HG02870 (cell line): ENCODE data around the gene KAT7.

Experiments used
- ATAC-seq: cut with Tn5 transposase; IDR thresholded peaks from one replicate; pipeline ENCODE4 v1.9.1; 2021; ENCODE audit warnings: mild to moderate bottlenecking, moderate library complexity; ENCODE audit not compliant: unreplicated experiment

Gene KAT7

GRCh38 chr17:49862781-49863331 is 74.4 kb downstream of the KAT7 start:
- no peak for ATAC-seq

- no peak for ATAC-seq
These were observed 77.5 kb downstream of the KAT7 start for GRCh38 chr17:49866019-49866380.

- no peak for ATAC-seq
These were observed 78.5 kb downstream of the KAT7 start for GRCh38 chr17:49866882-49867413.

GRCh38 chr17:49869038-49869374 is 80.5 kb downstream of the KAT7 start:
- no peak for ATAC-seq

GRCh38 chr17:49870298-49870697 is 81.8 kb downstream of the KAT7 start:
- ATAC-seq: no peak

- ATAC-seq: no peak
These were observed 82.7 kb downstream of the KAT7 start for GRCh38 chr17:49871211-49871610.

- ATAC-seq: no peak
These were observed 84.4 kb downstream of the KAT7 start for GRCh38 chr17:49872754-49873377.

GRCh38 chr17:49873466-49873865 is 85.0 kb downstream of the KAT7 start:
- no peak for ATAC-seq

GRCh38 chr17:49873926-49874325 is 85.4 kb downstream of the KAT7 start:
- ATAC-seq: no peak

GRCh38 chr17:49874911-49875310 is 86.4 kb downstream of the KAT7 start:
- ATAC-seq: no peak

- ATAC-seq: no peak
These were observed 87.2 kb downstream of the KAT7 start for GRCh38 chr17:49875685-49876084.

- ATAC-seq: no peak
These were observed 90.7 kb downstream of the KAT7 start for GRCh38 chr17:49878931-49879904.

GRCh38 chr17:49880291-49881053 is 92.0 kb downstream of the KAT7 start:
- no peak for ATAC-seq

- ATAC-seq: no peak
These were observed 92.5 kb downstream of the KAT7 start for GRCh38 chr17:49881054-49881402.

GRCh38 chr17:49882434-49882833 is 94.0 kb downstream of the KAT7 start:
- ATAC-seq: no peak
